GM10248 (cell line): Measurements from ENCODE around the gene C2orf92.

Source experiments
- CTCF ChIA-PET: fragments of 300-600 bp; sonication (Branson Sonifier 250); formaldehyde crosslinking; extraction: SDS; loops from one replicate; lab custom pipeline; 2021; ENCODE audit warnings: antibody characterized with exemption; lab: Yijun Ruan, JAX
- POLR2A ChIA-PET: fragments of 350-650 bp; sonication (Branson Sonifier 250); formaldehyde crosslinking; extraction: SDS; loops from one replicate; lab custom pipeline; 2020; ENCODE audit warnings: antibody characterized with exemption; lab: Yijun Ruan, JAX
- DNase-seq: peaks from one replicate; pipeline ENCODE4 v3.0.0; 2012; ENCODE audit errors: extremely low spot score
- CTCF ChIP-seq: IDR thresholded peaks from 2 replicates; pipeline ENCODE4 v1.5.1; 2012; ENCODE audit warnings: mild to moderate bottlenecking, low read depth; ENCODE audit errors: extremely low read depth, missing control alignments, control extremely low read depth

Gene C2orf92

GRCh38 chr2:97720746-97721145 is 51.2 kb downstream of the C2orf92 start:
- ChIA-PET CTCF (interaction anchor here (1.5 to 3.4 kb wide), 2 partner anchors 11 to 23 kb away, joined by 3 to 8 read pairs; no protein-coding TSS in a partner anchor), POLR2A (interaction anchor here (0.6 kb wide), 1 partner anchor 401 kb away, joined by 3 read pairs; no protein-coding TSS in a partner anchor)
- no peak for DNase-seq
- no peak for TF ChIP-seq CTCF

- ChIA-PET CTCF (interaction anchor here (0.9 to 3.4 kb wide), 3 partner anchors 13 to 663 kb away, joined by 3 to 8 read pairs (median 3); no protein-coding TSS in a partner anchor), POLR2A (no interaction called here)
- DNase-seq = no peak
- no peak for TF ChIP-seq CTCF
Measured at GRCh38 chr2:97722227-97722626, 52.7 kb downstream of the C2orf92 start.

GRCh38 chr2:97723156-97724072 is 53.9 kb downstream of the C2orf92 start:
- DNase-seq = no peak
- ChIA-PET POLR2A (no interaction called here), CTCF (interaction anchor here (1.3 to 3.4 kb wide), 2 partner anchors 14 to 17 kb away, joined by 7 to 8 read pairs; no protein-coding TSS in a partner anchor)
- no peak for TF ChIP-seq CTCF

- POLR2A ChIA-PET = no interaction called here
- no peak for TF ChIP-seq CTCF
- no peak for DNase-seq
- CTCF ChIA-PET = interaction anchor here (1.1 kb wide), 1 partner anchor 24 kb away, joined by 4 read pairs; no protein-coding TSS in a partner anchor
Measured at GRCh38 chr2:97724073-97724410, 54.5 kb downstream of the C2orf92 start.

GRCh38 chr2:97724501-97724900 is 55.0 kb downstream of the C2orf92 start:
- ChIA-PET POLR2A (no interaction called here), CTCF (interaction anchor here (1.1 to 1.5 kb wide), 2 partner anchors 25 to 545 kb away, joined by 3 to 4 read pairs; no protein-coding TSS in a partner anchor)
- no peak for TF ChIP-seq CTCF
- DNase-seq = no peak

GRCh38 chr2:97724946-97725688 is 55.6 kb downstream of the C2orf92 start:
- ChIA-PET POLR2A (no interaction called here), CTCF (interaction anchor here (1.1 to 3.3 kb wide), 3 partner anchors 16 to 544 kb away, joined by 3 to 28 read pairs (median 4); no protein-coding TSS in a partner anchor)
- TF ChIP-seq CTCF = no peak
- DNase-seq = no peak
